Suppressor macrophage treated with lipopolysaccharide for 4 hours (primary cell): ENCODE data around the gene STX11.

Source experiments
- DNase-seq: peaks from one replicate; pipeline ENCODE4 v3.0.0-alpha.2; 2020

Gene STX11

GRCh38 chr6:144143106-144143505 is 7.2 kb upstream of the STX11 start:
- no peak for DNase-seq

GRCh38 chr6:144143878-144144277 is 6.4 kb upstream of the STX11 start:
- DNase-seq = no peak

GRCh38 chr6:144144996-144145395 is 5.3 kb upstream of the STX11 start:
- DNase-seq = no peak

- DNase-seq = no peak
These were observed 4.8 kb upstream of the STX11 start for GRCh38 chr6:144145541-144145940.

- no peak for DNase-seq
These were observed 1.4 kb upstream of the STX11 start for GRCh38 chr6:144148886-144149285.

GRCh38 chr6:144149558-144149893 is 791 bp upstream of the STX11 start:
- peak; percentile 62 for DNase-seq

GRCh38 chr6:144150710-144151657 is 667 bp downstream of the STX11 start:
- DNase-seq = peak; percentile 94

- peak; percentile 71 for DNase-seq
These were observed 2.1 kb downstream of the STX11 start for GRCh38 chr6:144152334-144152900.

GRCh38 chr6:144153260-144153659 is 2.9 kb downstream of the STX11 start:
- peak; percentile 88 for DNase-seq

- no peak for DNase-seq
These were observed 3.7 kb downstream of the STX11 start for GRCh38 chr6:144153971-144154370.

GRCh38 chr6:144155529-144155928 is 5.2 kb downstream of the STX11 start:
- DNase-seq = peak; percentile 56

- peak; percentile 93 for DNase-seq
These were observed 6.0 kb downstream of the STX11 start for GRCh38 chr6:144156338-144156737.

GRCh38 chr6:144156991-144157390 is 6.7 kb downstream of the STX11 start:
- DNase-seq = no peak

- no peak for DNase-seq
These were observed 7.8 kb downstream of the STX11 start for GRCh38 chr6:144158133-144158532.

GRCh38 chr6:144159223-144159622 is 8.9 kb downstream of the STX11 start:
- DNase-seq = peak; percentile 53

- no peak for DNase-seq
These were observed 9.4 kb downstream of the STX11 start for GRCh38 chr6:144159742-144160141.

- no peak for DNase-seq
These were observed 10.2 kb downstream of the STX11 start for GRCh38 chr6:144160431-144161005.

GRCh38 chr6:144161975-144162374 is 11.7 kb downstream of the STX11 start:
- peak; percentile 80 for DNase-seq

- DNase-seq = peak; percentile 86
These were observed 12.7 kb downstream of the STX11 start for GRCh38 chr6:144162977-144163376.

- DNase-seq = no peak
These were observed 15.5 kb downstream of the STX11 start for GRCh38 chr6:144165784-144166183.

- DNase-seq = no peak
These were observed 19.7 kb downstream of the STX11 start for GRCh38 chr6:144170044-144170443.

- no peak for DNase-seq
These were observed 21.1 kb downstream of the STX11 start for GRCh38 chr6:144171406-144171805.

- DNase-seq = no peak
These were observed 23.7 kb downstream of the STX11 start for GRCh38 chr6:144174006-144174405.

- DNase-seq = no peak
These were observed 25.7 kb downstream of the STX11 start for GRCh38 chr6:144176043-144176442.
